KOPT-K1 (cell line): ENCODE data around the gene ARRDC4.

Experiments
- H3K27ac ChIP-seq: fragments of 200-600 bp; sonication (generic); 2 replicates; pipeline ENCODE4 v1.5.1; 2016; ENCODE audit warnings: antibody characterized with exemption, mild to moderate bottlenecking, low read depth, low read length; ENCODE audit not compliant: poor library complexity, severe bottlenecking
- H3K36me3 ChIP-seq: fragments of 200-600 bp; sonication (generic); 2 replicates; pipeline ENCODE4 v1.5.1; 2017; ENCODE audit warnings: antibody characterized with exemption, mild to moderate bottlenecking, low read length, moderate library complexity; ENCODE audit not compliant: insufficient read depth
- H3K9me3 ChIP-seq: fragments of 200-600 bp; sonication (generic); 2 replicates; pipeline ENCODE4 v1.5.1; 2017; ENCODE audit warnings: antibody characterized with exemption, low read length, mild to moderate bottlenecking; ENCODE audit not compliant: insufficient read depth, poor library complexity, severe bottlenecking

The ARRDC4 gene

GRCh38 chr15:98000249-98001203, 40.0 kb downstream of the ARRDC4 start:
- Histone ChIP-seq H3K9me3 (no peaks in the 10 kb centered on the region), H3K36me3 (no peaks in the 10 kb centered on the region), H3K27ac (no peak overlapping the region)

GRCh38 chr15:98001663-98002194, 41.2 kb downstream of the ARRDC4 start:
- Histone ChIP-seq H3K36me3 (no peaks in the 10 kb centered on the region), H3K9me3 (no peaks in the 10 kb centered on the region), H3K27ac (no peak overlapping the region)

- H3K27ac ChIP-seq = no peak overlapping the region
- H3K9me3 ChIP-seq = no peaks in the 10 kb centered on the region
- H3K36me3 ChIP-seq = no peaks in the 10 kb centered on the region
These were observed 41.9 kb downstream of the ARRDC4 start for GRCh38 chr15:98002419-98002818.

- Histone ChIP-seq H3K27ac (no peak overlapping the region), H3K36me3 (no peaks in the 10 kb centered on the region), H3K9me3 (no peaks in the 10 kb centered on the region)
These were observed 42.4 kb downstream of the ARRDC4 start for GRCh38 chr15:98002866-98003265.

- Histone ChIP-seq H3K9me3 (no peaks in the 10 kb centered on the region), H3K27ac (no peak overlapping the region), H3K36me3 (no peaks in the 10 kb centered on the region)
These were observed 43.0 kb downstream of the ARRDC4 start for GRCh38 chr15:98003518-98003917.

DNA sequence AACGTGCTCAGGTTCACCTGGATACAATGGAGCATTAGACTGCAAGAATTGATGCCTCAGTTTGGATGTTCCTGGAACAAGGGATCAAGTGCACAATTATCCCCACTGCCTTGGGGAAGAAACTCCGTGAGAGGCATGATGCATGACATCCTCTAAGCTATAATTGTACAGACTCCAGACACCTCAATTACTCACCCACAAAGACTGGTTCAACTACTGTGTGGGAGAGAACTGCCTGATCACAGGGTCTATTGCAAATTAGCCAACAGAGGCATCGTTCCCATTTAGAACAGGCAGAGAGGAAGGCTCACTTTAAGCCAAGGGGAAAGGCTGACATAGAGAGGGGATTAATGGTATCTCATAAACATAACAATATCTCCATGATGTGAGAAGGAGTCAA, 43.5 kb downstream of the ARRDC4 start:
- H3K9me3 ChIP-seq = no peaks in the 10 kb centered on the region

GRCh38 chr15:98005659-98006058, 45.2 kb downstream of the ARRDC4 start:
- Histone ChIP-seq H3K27ac (no peak overlapping the region), H3K36me3 (no peaks in the 10 kb centered on the region), H3K9me3 (no peaks in the 10 kb centered on the region)

More for the DNA sequence above, 43.5 kb downstream of the ARRDC4 start:
- Histone ChIP-seq H3K36me3 (no peaks in the 10 kb centered on the region), H3K27ac (no peak overlapping the region)

DNA sequence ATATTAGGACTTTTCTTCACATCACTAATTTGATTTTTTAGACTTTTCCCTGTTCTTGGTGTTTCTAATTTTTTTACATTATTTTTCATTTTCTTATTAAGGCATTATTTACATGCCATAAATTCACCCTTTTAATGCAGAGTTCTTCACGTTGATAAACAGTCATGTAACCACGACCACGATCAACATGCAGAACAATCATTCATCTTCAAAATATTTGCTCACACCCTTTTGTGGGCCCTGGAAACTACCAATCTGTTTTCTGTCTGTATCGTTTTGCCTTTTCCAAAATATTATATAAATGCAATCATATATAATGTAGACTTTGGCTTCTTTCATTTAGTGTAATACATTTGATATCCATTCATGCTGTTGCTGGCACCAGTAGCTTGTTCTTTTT, 48.7 kb downstream of the ARRDC4 start:
- no peaks in the 10 kb centered on the region for H3K9me3 ChIP-seq
- H3K27ac ChIP-seq = no peak overlapping the region
- H3K36me3 ChIP-seq = no peaks in the 10 kb centered on the region

DNA sequence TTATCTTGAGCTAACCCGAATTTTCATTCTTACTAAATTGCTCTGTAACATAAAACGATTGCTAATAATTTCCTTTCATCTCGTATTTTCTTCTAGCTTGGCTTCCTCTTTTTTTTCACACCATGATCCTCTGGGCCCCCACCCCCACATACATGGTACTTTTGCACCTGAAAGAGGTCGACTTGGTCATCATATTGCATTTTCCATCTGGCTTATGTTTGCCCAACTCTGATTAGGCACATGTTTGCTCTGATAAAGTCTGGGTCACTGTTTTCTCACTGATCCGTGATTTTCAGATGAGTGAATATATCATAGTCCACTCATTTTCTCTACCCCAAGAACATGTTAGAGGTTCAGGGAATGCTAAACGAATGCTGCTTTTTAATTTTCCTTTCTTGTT, 49.5 kb downstream of the ARRDC4 start:
- H3K9me3 ChIP-seq = no peaks in the 10 kb centered on the region
- H3K27ac ChIP-seq = no peak overlapping the region
- no peaks in the 10 kb centered on the region for H3K36me3 ChIP-seq

- no peaks in the 10 kb centered on the region for H3K36me3 ChIP-seq
- H3K27ac ChIP-seq = no peak overlapping the region
- no peaks in the 10 kb centered on the region for H3K9me3 ChIP-seq
These were observed 51.9 kb downstream of the ARRDC4 start for GRCh38 chr15:98012354-98012753.

GRCh38 chr15:98013631-98014030, 53.1 kb downstream of the ARRDC4 start:
- Histone ChIP-seq H3K27ac (no peak overlapping the region), H3K36me3 (no peaks in the 10 kb centered on the region), H3K9me3 (no peaks in the 10 kb centered on the region)

DNA sequence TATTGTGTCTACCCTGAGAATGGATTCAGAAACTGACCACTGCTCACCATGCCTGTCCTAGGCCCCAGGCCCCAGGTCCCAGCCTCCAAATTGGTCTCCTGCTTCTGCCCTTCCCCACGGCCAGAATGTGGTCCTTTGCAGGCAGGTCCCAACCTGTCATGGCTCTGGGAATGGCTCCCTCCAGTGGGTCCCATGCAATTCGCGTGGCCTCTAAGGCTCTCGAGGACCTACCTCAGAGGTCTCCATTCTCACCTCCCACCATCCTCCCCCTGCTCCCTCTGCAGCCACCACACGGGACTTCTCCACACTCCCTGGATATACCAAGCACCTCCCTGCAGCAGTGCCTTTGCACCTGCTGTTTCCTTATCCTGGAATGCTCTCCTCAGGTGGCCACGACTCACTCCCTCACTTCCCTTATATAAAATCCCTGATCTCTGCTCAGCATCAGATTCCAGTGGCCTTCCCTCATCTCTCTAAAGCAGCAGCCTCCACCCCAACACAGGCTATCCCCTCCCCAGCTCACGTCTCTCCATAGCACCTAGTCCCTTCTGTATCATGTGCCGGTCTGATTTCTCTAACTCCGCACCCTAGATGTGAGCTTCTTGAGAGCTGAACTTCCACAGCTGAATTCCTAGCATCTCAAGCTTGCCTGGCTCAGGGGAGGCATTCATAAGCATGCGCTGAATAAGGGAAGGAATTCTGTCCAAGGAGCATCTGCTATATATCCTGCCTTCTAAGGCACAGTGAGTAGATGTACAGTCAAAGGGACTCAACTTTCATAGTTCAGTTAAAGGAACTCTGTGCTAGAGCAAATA, 56.9 kb downstream of the ARRDC4 start:
- Histone ChIP-seq H3K27ac (no peak overlapping the region), H3K36me3 (no peaks in the 10 kb centered on the region), H3K9me3 (no peaks in the 10 kb centered on the region)

- Histone ChIP-seq H3K27ac (no peak overlapping the region), H3K9me3 (no peaks in the 10 kb centered on the region)
These were observed 58.4 kb downstream of the ARRDC4 start for GRCh38 chr15:98018761-98019351.

More at GRCh38 chr15:98018761-98019351, 58.4 kb downstream of the ARRDC4 start:
- H3K36me3 ChIP-seq = no peaks in the 10 kb centered on the region
